Gastroesophageal sphincter (tissue), 4 donors: ENCODE measurements around the gene PGGT1B. TPM values are rescaled to one million over a fixed set of nuclear protein-coding genes. Genes with fewer than 3 reads are reported as not detected.
"Not testable (repeated sequence)": the region's sequence is repeated elsewhere in the genome, so short reads cannot be mapped to it uniquely, and the experiment has no call there.

Experiments
- ATAC-seq: fragments of 150-250 bp; one replicate; pipeline ENCODE4 v1.9.1; 2016; ENCODE audit warnings: mild to moderate bottlenecking, moderate library complexity
- H3K27ac ChIP-seq, 4 donors: fragments of 200-600 bp; sonication (generic) in 3 of 4; 1 replicate in 3 of 4; 2 replicates in 1 of 4; pipeline ENCODE4 v1.5.1; 2016 to 2019
- H3K27me3 ChIP-seq: fragments of 200-600 bp; sonication (generic); one replicate; pipeline ENCODE4 v1.5.1; 2019
- H3K36me3 ChIP-seq, 2 donors: fragments of 200-600 bp; sonication (generic); one replicate each; pipeline ENCODE4 v1.5.1; 2019; ENCODE audit warnings: control low read depth in 1 of 2
- H3K4me1 ChIP-seq, 3 donors: fragments of 200-600 bp; sonication (generic); 1 replicate in 2 of 3; 2 replicates in 1 of 3; pipeline ENCODE4 v1.5.1; 2016 to 2019; ENCODE audit warnings: control low read depth in 2 of 3
- H3K4me3 ChIP-seq, 2 donors: fragments of 200-600 bp; sonication (generic); one replicate each; pipeline ENCODE4 v1.5.1; 2019; ENCODE audit warnings: mild to moderate bottlenecking in 1 of 2, moderate library complexity in 1 of 2
- H3K9me3 ChIP-seq, 3 donors: fragments of 200-600 bp; sonication (generic); one replicate each; pipeline ENCODE4 v1.5.1; 2017 to 2019; ENCODE audit warnings: control low read depth in 2 of 3
- CTCF ChIP-seq, 4 experiments: fragments of 200-600 bp in 2 of 4; fragments of 450-650 bp in 2 of 4; sonication (generic) in 1 of 4; IDR thresholded peaks; one replicate each; pipeline ENCODE4 v1.5.1; 2017 to 2019; ENCODE audit warnings: antibody characterized with exemption in 4 of 4, mild to moderate bottlenecking in 2 of 4, moderate library complexity in 2 of 4
- EP300 ChIP-seq: sonication (generic); formaldehyde crosslinking; IDR thresholded peaks from one replicate; pipeline ENCODE4 v1.6.1; 2017; ENCODE audit warnings: antibody characterized with exemption, mild to moderate bottlenecking
- POLR2A ChIP-seq, 2 donors: fragments of 450-650 bp; IDR thresholded peaks; one replicate each; pipeline ENCODE4 v1.6.1; 2017; ENCODE audit warnings: antibody characterized with exemption in 2 of 2, mild to moderate bottlenecking in 2 of 2, moderate library complexity in 1 of 2
- POLR2AphosphoS5 ChIP-seq: sonication (generic); formaldehyde crosslinking; IDR thresholded peaks from one replicate; pipeline ENCODE4 v1.6.1; 2017; ENCODE audit warnings: antibody characterized with exemption
- WGBS, 2 donors: methylation state at CpG; one replicate each; pipeline ENCODE4 v1.1.5; 2018; ENCODE audit warnings: low coverage in 1 of 2; 5-methylcytosine and 5-hydroxymethylcytosine counted together
- total RNA-seq, 4 donors: library from RNA; depleted of rRNA; stranded (reverse); fragments of >200 nt; gene quantifications; one replicate each; pipeline ENCODE4 v1.1.0, GENCODE V29; 2016

Gene PGGT1B
- total RNA-seq, 4 donors from 2014 or later: 9.9 to 14.9 (median 11.6) TPM

- Histone ChIP-seq H3K4me1 (peaks cover 5 to 32% (median 8%) of the 10 kb centered on the region in 3 donors), H3K36me3 (peaks cover 0 to 23% of the 10 kb centered on the region in 2 donors), H3K4me3 (peak overlapping the region; percentile 76 to 83), H3K9me3 (no peaks in the 10 kb centered on the region), H3K27me3 (no peaks in the 10 kb centered on the region), H3K27ac (peak overlapping the region; percentile 70 to 89 (median 84))
- no peak for TF ChIP-seq CTCF (IDR thresholded peaks at IDR 0.05)
- no peak for TF ChIP-seq POLR2A (IDR thresholded peaks at IDR 0.05)
- no peak for TF ChIP-seq POLR2AphosphoS5
- TF ChIP-seq EP300: no peak
- 35 to 56% methylated on average over 4 to 7 of the region's 7 CpGs for WGBS, 2 donors
- ATAC-seq: no peak
These were observed 352 bp upstream of the PGGT1B start for GRCh38 chr5:115263078-115263380.

GRCh38 chr5:115262011-115262320 is 711 bp downstream of the PGGT1B start:
- peak overlapping the region; percentile 70 to 89 (median 84) for H3K27ac ChIP-seq
- H3K9me3 ChIP-seq: no peaks in the 10 kb centered on the region
- peak overlapping the region; percentile 76 to 83 for H3K4me3 ChIP-seq
- no peak for TF ChIP-seq POLR2A (IDR thresholded peaks at IDR 0.05)
- WGBS, 2 donors: 1 to 4% methylated on average over 8 of the region's 8 CpGs
- peaks cover 5 to 32% (median 8%) of the 10 kb centered on the region in 3 donors for H3K4me1 ChIP-seq
- peaks cover 0 to 14% of the 10 kb centered on the region in 2 donors for H3K36me3 ChIP-seq
- no peak for ATAC-seq
- H3K27me3 ChIP-seq: no peaks in the 10 kb centered on the region

- 85 to 95% methylated on average over 1 to 2 of the region's 2 CpGs for WGBS, 2 donors
- Histone ChIP-seq H3K4me1 (peaks cover 5 to 47% (median 8%) of the 10 kb centered on the region in 3 donors), H3K4me3 (no peak overlapping the region), H3K27me3 (no peaks in the 10 kb centered on the region), H3K36me3 (peaks cover 0 to 7% of the 10 kb centered on the region in 2 donors), H3K27ac (no peak overlapping the region), H3K9me3 (no peaks in the 10 kb centered on the region)
- no peak for ATAC-seq
- TF ChIP-seq EP300: no peak
- TF ChIP-seq CTCF (IDR thresholded peaks at IDR 0.05): no peak
- TF ChIP-seq POLR2AphosphoS5: no peak
These were observed 2.4 kb downstream of the PGGT1B start for GRCh38 chr5:115260248-115260647.

GRCh38 chr5:115257981-115258380 is 4.7 kb downstream of the PGGT1B start:
- Histone ChIP-seq H3K4me3 (no peak overlapping the region), H3K36me3 (no peaks in the 10 kb centered on the region), H3K27me3 (no peaks in the 10 kb centered on the region), H3K4me1 (peaks cover 5 to 54% (median 8%) of the 10 kb centered on the region in 3 donors), H3K9me3 (no peaks in the 10 kb centered on the region), H3K27ac (no peak overlapping the region)
- TF ChIP-seq EP300 (no peak), POLR2A (IDR thresholded peaks at IDR 0.05) (no peak), POLR2AphosphoS5 (no peak), CTCF (IDR thresholded peaks at IDR 0.05) (no peak)
- ATAC-seq: no peak

- H3K27me3 ChIP-seq, ATAC-seq, H3K4me3 ChIP-seq, H3K27ac ChIP-seq, H3K9me3 ChIP-seq, H3K36me3 ChIP-seq: not testable (repeated sequence)
- 69 to 77% methylated on average over 4 to 5 of the region's 5 CpGs for WGBS, 2 donors
- H3K4me1 ChIP-seq: peaks cover 0 to 24% (median 0%) of the 10 kb centered on the region in 3 donors
These were observed 13.3 kb downstream of the PGGT1B start for GRCh38 chr5:115249379-115249778.

GRCh38 chr5:115246361-115246991 is 16.2 kb downstream of the PGGT1B start:
- Histone ChIP-seq H3K36me3 (peaks cover 0 to 9% of the 10 kb centered on the region in 2 donors), H3K4me3 (no peak overlapping the region), H3K27me3 (no peaks in the 10 kb centered on the region), H3K4me1 (peaks cover 0 to 45% (median 3%) of the 10 kb centered on the region in 3 donors), H3K9me3 (no peaks in the 10 kb centered on the region), H3K27ac (no peak overlapping the region)
- no peak for ATAC-seq
- TF ChIP-seq CTCF (IDR thresholded peaks at IDR 0.05) (peak; percentile 45 to 75 (median 56)), POLR2AphosphoS5 (no peak)
- 21 to 24% methylated on average over 3 of the region's 3 CpGs for WGBS, 2 donors
